GM18511 (cell line): Measurements from ENCODE around the gene DGLUCY.
"Not testable (repeated sequence)": the region's sequence is repeated elsewhere in the genome, so short reads cannot be mapped to it uniquely, and the experiment has no call there.

ENCODE experiments used
- ATAC-seq: cut with Tn5 transposase; IDR thresholded peaks from one replicate; pipeline ENCODE4 v1.9.1; 2021; ENCODE audit warnings: mild to moderate bottlenecking, moderate library complexity; ENCODE audit not compliant: unreplicated experiment

DGLUCY gene

DNA sequence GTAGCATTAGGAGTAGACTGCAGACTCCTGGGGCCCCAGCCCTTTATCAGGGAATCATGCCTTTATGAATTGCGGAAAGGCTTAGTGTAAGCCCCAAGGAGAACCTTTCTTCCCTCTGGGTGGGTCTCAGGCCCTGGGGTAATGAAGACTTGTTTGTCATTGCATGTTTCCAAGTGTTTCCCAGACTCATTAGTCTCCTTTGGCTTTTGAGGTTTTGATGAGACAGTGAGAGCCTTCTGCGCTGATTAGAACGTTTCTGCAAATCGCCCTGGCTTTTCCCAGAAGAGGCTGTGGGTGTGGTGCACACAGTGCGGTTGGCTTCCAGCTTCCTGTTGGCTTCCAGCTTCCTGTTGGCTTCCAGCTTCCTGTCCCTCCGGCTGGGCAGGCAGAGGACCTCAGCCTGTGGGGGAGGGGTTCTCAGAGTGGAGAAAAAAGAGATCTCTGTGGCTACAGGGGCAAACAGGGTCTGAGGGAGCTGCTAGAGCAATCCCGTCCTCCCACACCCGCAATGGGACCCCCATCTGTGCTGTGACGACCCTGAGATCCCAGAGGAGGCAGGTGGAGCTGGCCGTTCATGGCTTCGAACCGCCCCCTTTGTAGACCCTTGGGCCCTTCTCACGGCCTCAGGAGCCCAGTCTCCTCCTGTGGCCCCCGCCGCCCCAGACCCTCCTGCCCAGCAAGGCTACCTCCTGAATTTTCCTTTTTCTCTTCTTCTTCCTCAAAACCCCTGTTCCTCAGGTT is 88.5 kb downstream of the DGLUCY start:
- ATAC-seq = no peak

DNA sequence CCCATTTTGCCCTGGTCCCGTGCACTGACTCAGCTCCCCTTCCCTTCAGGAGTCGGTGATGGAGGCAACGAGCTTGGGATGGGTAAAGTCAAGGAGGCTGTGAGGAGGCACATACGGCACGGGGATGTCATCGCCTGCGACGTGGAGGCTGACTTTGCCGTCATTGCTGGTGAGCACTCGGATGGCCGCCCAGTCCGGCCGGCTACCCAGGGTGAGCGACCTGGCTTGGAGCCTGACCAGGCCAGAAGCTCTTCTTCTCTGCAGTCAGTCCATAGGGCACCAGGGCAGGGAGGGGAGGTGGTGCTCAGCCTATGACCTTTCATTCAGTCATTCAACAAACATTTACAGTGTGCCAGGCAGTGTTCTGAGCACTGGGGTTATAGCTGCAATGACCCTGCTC is 90.8 kb downstream of the DGLUCY start:
- ATAC-seq = no peak

DNA sequence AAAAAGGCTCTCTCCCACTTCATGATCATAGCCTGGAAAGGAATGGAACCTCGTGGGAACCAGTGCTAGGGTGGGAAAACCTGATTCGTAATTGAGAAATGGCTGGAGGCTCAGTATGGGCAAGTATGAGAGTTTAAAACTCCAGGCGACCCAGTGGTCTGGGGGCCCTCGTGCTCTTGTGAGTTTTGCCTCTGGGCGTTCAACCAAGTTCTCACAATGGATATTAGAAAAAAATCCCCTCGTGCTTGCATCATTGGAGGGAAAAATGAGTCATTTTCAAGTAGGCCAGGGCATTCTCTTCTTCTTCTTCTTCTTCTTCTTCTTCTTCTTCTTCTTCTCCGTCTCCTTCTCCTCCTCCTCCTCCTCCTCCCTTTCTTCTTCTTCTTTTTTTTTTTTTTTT is 91.6 kb downstream of the DGLUCY start:
- no peak for ATAC-seq

DNA sequence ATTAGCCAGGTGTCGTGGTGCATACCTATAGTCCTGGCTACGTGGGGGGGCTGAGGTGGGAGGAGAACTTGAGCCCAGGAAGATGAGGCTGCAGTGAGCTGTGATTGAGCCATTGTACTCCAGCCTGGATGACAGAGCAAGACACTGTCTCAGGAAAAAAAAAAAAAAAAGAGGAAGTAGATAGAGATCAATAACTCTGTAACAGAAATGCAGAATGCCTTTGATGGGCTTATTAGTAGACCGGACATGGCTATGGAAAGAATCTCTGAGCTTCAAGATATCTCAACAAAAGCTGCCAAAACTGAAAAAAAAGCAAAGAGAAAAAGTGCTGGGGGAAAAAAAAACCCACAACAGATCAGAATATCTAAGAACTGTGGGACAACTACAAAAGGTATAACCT is 93.1 kb downstream of the DGLUCY start:
- ATAC-seq = no peak

DNA sequence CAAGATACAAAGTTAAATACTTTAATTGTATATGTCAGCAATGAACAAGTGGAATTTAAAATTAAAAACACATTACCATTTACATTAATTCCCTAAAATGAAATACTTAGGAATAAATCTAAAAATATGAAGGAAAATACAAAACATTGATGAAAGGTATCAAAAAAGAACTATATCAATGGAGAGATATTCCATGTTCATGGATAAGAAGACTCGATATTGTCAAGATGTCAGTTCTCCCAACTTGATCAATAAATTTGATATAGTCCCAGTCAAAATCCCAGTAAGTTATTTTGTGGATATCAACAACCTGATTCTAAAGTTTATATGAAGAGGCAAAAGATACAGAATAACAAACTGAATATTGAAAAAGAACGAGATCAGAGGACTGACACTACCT is 97.1 kb downstream of the DGLUCY start:
- ATAC-seq = no peak

DNA sequence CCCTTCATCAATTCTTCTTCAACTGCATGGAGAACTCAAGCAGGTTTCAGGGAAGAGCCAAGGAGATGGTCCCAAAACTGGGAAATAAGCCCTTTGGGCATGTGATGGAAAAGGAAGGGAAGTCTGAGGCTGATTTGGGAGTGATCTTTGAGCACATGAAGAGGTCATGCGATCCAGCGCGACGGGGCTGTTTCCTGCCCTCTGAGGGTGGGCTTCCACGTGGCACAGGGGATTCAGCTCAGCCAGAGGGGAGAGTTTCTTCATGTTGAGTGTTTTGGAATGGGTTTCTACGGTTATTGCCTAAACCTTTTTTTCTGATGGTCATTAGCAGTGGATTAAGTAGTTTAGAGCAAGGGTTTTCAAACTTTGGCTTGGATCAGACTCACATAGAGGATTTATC is 100.4 kb downstream of the DGLUCY start:
- no peak for ATAC-seq

DNA sequence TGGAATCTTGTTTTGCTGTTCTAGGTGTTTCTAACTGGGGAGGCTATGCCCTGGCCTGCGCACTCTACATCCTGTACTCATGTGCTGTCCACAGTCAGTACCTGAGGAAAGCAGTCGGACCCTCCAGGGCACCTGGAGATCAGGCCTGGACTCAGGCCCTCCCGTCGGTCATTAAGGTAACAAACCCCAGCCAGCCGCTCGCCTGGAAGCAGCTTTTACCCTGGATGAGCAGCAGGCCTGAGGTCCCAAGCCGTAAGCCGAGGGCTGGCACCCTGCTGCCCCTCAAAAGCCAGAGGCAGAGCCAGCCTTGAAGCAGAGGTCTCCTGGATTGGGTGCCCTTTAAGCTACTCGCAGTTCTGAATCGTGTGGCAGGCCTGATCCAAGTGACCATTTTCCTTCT is 101.5 kb downstream of the DGLUCY start:
- no peak for ATAC-seq

DNA sequence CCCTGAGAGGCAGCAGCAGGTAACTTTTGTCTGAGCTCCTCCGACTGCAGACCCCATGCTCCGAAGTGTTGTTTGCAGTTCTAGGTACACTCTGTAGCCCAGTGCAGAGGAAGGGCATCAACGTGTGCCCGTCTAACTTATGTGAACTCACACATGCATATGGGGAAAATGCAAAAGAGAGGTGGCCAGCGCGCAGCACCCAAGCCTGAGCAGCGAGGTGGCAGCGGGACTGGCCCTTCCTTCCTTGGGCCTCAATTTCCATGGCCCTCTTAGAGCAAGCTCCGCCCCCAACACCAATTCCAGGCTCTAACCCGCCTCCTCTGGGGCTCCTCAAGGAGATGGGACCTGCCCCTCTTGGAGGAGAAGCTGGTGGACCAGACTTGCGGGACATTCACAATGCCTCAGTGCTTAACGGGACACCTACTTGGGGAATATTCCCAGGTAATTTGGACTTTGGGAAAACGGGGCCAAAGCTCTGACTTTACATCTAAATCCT is 102.9 kb downstream of the DGLUCY start:
- ATAC-seq = no peak

DNA sequence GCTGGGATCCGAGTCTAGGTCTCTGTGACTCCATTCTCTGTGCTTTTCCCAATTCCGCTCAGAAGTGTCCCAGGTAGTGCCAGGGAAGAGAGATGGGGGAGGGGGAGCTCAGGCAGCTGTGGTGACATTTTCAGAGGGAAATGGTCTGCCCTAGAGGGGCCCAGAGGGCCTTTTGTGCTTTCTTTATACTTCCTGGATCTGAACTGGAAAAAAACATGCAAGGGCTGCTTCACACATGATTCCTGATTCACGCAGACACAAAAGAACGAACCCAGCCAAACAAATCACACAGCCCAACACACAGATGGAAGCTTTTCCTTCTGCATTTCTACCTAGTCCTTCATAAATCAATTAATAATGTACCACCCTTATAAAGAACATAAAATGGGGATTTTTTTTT is 104.1 kb downstream of the DGLUCY start:
- ATAC-seq = no peak

DNA sequence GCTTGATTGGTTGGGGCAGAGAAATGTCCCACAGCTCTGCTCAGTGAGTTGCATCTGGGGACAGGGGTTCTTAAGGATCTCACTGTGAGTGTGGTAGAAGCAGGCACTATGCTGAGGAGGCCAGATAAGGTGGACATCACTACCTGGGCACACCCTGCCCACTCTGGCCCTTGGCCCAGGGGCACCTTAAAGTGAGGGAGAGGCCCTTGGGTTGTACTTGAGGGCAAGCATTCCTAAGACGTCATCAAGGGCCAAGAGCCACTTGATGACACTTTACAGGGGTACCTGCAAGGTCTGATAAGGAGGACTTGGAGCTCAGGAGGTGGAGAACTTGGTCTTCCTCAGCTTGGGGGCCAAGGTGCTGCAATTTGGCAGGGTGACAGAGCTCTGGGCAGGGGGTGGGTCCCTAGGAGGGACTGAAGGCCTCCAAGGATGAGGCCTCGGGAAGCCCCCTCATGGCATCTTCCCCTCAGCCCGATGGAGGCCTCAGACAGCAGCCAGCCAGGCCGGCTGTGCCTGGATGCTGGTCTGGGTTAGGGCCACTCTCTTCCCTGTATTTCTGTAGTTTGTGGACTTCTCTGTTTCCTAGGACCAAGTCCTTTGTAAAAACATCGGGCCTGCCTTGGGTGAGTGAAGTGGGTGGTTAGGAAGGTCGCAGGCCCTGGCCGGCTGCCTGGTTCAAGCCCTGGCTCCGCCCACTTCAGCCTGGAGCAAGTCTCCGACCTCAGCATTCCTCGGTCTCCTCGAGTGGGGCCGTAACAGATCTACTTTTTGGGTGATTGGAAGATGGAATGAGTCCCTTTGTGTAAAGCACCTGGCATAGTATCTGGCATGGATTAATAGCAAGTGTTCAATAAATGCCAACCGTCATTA is 105.9 kb downstream of the DGLUCY start:
- no peak for ATAC-seq

DNA sequence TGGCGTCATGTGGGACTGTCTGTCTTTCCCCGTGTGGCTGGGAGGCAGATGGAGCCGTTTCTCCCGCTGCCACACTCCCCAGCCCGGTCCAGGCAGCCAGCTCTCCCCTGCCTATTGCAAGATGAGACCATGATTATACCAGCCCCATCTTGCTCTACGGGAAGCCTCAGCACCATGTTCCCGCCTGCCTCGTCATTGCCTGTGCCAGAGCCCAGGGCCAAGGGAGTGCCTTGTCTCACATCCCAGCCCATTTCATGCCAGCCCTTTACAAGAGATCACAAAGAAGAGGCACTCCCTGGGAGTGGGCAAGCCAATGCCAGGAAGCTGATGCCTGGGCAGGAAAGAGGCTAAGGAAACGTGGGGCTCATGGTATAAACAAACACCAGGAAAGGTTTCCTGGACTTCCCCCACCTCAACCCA is 106.7 kb downstream of the DGLUCY start:
- no peak for ATAC-seq

DNA sequence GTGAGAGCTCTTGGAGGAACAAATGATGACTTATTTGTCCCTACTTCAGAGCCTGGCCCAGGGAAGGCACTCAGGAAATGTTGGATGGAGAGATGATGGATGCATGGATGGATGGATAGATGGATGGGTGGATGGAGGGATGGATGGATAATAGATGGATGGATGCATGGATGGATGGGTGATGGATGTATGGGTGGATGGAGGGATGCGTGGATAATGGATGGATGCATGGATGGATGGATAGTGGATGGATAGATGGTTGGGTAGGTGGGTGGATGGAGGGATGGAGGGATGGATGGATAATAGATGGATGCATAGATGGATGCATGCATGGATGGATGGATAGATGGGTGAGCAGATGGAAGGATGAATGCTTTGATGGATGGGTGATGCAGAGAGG is 107.4 kb downstream of the DGLUCY start:
- no peak for ATAC-seq

DNA sequence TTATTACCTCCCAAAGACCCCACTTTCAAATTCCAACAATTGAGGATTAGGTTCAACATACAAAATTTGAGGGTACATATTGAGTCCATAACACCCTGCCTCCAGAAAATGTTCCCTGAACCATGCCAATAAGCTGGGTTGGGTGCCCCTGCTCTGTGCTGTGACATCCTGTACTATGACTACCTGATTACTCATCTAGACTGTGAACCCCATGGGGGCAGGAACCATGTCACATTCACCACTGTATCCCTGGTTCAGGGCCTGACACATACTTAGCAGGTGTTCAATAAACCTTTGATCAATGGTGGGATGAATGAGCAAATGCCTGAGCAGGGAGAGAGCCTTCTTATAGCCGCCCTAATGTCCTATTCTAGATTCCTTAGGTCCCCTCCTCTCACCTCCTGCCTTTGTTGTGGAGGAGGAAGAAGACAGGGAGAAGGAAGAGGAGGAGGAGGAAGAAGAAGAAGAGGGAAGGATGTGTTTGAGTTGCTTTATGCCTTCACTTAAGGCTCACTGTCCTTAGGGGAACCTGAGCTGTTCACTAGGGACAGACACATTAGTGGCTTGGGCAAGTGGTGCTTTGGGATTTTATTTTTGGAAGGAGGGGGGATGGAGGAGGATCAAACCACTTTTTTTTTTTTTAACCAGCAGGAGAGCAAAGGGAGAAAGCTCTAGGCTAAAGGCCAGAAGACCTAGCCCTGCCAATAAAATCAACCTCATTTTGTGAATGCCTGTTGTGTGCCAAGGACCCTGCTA is 109.3 kb downstream of the DGLUCY start:
- ATAC-seq = no peak

DNA sequence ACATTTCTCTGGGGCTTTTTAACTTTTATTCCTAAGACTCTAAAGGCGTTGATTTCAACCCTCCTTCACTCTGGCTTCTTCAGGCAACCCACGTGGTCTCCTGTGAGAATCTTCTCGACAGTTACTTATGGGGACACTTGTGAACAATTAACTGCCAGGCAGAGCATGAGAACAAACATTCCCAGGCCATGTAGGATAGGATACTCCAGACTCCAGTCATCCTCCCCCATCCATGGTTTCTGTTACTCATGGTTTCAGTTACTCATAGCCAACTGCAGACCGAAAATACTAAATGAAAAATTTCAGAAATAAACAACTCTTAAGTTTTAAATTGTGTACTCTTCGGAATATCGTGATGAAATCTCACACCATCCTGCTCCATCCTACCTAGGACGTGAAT is 111.2 kb downstream of the DGLUCY start:
- ATAC-seq = no peak

DNA sequence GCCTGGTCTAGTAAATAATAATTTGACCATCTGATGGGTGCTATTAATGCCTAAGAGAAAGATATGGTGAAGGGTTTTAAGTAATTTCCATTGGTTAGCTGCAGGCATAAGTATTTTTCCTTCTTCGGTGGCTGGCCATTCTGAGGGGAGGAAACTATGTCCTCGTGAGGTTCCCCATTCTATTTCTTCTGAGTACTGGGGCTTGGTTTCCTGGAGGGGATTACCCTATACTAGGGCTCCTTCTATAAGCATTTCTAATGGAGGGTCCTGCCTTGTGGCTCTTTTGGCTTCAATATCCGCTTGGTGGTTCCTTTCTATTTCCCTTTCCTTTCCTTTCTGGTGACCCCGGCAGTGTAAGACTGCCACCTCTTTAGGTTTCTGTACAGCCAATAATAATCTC is 112.5 kb downstream of the DGLUCY start:
- ATAC-seq = not testable (repeated sequence)

DNA sequence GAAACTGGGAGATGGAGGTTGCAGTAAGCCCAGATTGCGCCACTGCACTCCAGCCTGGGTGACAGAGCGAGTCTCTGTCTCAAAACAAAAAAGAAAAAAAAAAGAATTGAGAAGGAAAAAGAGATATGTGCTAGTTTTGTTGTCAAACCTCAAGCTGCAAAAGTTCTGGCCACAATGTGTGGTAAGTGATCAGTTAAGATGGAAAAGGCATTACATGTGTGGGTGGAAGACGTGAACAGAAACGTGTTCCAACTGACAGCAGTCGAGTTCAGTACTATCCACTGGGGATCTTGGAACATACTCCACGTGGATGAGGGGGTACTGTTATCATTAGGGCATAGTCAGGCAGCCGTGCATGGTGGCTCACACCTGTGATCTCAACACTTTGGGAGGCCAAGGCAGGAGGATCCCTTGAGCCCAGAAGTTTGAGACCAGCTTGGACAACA is 113.3 kb downstream of the DGLUCY start:
- ATAC-seq = no peak

DNA sequence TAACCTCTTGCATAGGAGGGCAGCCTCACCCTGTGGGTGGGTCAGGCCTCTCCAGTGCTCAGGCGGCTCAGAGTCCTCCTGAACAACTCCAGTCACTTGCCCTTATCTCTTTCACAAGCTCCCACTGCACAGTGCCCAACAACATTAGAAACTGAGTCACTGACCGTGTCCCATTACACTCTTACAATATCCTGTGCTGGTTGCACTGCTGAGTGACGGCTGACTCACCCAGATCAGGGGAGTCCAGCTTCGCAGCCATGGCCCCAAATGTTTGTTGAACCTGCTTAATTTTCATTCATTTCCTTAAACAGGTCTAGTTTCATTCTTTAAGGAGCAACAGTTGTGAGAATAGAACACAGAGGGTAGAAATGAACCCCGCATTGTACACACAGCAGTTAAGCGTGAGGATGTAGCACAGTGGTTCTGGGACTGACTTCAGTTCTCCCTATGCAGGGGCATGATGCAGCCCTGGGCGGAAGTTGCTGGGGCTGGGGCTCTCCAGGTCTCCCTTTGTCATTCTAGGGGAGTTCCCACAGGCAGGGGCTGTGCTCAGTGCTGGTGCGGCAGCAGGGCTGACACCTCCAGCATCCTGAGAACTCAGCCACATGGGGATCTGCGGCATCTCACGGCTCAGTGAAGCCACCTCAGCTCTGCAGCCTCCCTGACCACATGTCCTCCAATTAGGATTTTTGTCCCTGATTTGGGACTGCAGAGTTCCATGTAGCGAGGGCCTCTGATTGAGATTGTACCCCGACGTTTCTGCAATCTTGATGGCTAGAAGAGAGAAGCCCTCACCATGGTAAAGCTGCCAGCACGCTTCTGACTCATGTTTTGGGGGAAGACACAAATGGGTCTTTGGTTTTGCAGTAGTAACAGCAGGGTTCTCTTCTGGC is 114.5 kb downstream of the DGLUCY start:
- peak; percentile 87 for ATAC-seq

DNA sequence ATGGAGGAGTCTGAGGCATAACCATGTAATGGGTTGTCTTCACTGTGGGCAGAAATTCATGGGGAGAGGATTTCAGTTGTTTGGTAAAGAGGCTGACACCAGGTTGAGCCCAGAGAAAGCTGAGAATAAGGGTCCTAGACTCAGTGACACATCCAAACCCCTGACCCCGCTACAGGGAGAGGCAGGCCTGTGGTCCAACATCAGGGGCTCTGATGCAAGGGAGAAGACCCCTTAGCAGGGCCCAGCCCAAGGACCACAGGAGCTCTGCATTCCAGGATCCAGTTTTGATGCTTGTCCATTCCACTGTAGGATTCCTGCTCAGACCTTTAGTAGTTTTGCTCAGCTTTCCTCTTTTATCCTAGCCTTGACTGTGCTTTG is 115.1 kb downstream of the DGLUCY start:
- ATAC-seq = no peak

DNA sequence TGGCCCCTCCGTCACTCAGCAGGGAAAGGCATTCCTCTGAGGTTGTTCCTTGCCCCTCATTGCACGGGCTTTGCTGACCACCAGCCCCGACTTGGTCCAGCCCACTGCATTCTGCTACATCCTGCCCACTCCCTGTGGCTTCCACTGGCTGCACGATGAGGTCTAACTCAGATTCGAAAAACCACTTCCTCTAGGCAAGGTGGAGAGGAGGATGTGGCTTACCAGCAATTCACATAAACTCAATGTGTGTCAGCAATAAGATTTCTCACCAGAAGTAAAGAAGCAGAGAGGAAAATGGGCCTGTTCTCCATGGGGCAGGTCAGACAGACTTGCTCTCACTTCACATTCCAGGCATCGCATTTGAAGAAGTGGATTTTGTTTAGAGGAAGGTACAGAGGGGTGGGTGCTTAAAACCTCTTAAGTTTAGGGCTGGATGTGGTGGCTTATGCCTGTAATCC is 115.9 kb downstream of the DGLUCY start:
- peak; percentile 72 for ATAC-seq

DNA sequence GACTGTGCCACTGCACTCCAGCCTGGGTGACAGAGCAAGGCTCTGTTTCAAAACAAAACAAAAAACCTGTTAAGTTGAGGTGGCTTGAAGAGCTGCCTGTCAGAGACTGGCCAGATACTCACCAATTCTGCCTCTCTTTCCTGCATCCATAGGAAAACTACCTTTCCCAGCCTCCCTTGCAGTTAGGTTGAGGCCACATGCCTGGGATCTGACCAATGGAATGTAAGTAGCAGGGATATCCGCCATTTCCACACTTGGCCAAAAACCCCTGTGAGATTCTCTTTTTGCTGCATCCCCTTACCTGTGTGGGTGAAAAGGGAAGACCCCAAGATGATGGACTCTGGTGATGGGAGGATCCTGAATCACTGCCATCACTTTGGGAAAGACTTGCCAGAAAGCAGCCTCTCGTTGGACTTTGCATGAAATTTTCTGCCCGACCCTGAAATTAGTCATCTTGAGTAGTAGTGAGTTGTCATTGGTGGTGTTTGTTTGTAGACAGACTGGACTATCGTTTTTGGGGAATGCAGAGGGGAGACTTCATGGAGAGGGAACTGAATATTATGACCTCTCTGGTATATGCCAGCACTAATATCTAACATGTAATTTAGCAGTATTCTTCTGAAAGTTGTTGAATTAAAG is 116.6 kb downstream of the DGLUCY start:
- no peak for ATAC-seq
